Measurements from ENCODE around the gene NOX3. TPM values are rescaled to one million over a fixed set of nuclear protein-coding genes. Genes with fewer than 3 reads are reported as not detected.

The NOX3 gene
- total RNA-seq, 6 experiments from 2014 or later: not detected

DNA sequence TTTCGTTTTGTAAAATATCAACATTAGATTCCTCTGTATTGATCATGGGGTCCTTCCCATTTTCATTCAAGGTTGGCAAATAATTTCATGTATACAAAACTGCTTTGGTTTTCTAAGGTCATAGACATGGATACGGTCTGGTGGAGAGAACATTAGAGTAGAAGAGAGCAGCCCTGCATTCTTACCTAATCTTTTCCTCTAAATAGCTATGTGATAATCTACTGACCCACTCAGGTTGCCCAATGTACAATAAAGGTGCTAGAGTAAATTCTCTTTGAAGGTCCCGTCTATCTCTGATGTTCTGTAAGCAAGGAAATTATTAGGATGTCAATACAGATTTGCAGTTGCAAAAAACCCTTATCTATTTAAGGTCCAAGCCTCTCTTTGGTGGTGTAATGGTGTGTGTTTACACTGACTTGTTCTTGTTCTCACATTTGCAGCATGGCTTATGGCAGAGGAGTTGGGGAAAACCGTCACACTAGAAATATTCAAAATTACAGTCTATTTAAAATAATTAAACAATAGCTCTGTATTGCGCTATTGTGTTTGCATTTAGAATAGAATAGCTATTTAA is 31.2 kb upstream of the NOX3 start:
- Histone ChIP-seq H3K27me3 (no peaks in the 10 kb centered on the region), H3K27ac (no peak overlapping the region), H3K4me1 (no peaks in the 10 kb centered on the region), H3K4me3 (no peak overlapping the region), H3K9me3 (no peaks in the 10 kb centered on the region), H3K36me3 (no peaks in the 10 kb centered on the region)
- 39% methylated on average over 5 of the region's 5 CpGs for WGBS (ENCODE audit: insufficient coverage, low coverage, low lambda C conversion rate, missing lambda C conversion rate)
- ATAC-seq (no peak), DNase-seq (no peak)
- intact Hi-C loops (cut with DNase I): no loop called here
- TF ChIP-seq POLR2A (IDR thresholded peaks at IDR 0.05): no peak
- TF ChIP-seq, protein P1, sequence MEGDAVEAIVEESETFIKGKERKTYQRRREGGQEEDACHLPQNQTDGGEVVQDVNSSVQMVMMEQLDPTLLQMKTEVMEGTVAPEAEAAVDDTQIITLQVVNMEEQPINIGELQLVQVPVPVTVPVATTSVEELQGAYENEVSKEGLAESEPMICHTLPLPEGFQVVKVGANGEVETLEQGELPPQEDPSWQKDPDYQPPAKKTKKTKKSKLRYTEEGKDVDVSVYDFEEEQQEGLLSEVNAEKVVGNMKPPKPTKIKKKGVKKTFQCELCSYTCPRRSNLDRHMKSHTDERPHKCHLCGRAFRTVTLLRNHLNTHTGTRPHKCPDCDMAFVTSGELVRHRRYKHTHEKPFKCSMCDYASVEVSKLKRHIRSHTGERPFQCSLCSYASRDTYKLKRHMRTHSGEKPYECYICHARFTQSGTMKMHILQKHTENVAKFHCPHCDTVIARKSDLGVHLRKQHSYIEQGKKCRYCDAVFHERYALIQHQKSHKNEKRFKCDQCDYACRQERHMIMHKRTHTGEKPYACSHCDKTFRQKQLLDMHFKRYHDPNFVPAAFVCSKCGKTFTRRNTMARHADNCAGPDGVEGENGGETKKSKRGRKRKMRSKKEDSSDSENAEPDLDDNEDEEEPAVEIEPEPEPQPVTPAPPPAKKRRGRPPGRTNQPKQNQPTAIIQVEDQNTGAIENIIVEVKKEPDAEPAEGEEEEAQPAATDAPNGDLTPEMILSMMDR (IDR thresholded peaks at IDR 0.05): no peak

- no peak for ATAC-seq
- intact Hi-C loops (cut with DNase I): no loop called here
- Histone ChIP-seq H3K9me3 (no peaks in the 10 kb centered on the region), H3K4me1 (no peaks in the 10 kb centered on the region), H3K27ac (no peak overlapping the region), H3K36me3 (no peaks in the 10 kb centered on the region), H3K4me3 (no peak overlapping the region), H3K27me3 (no peaks in the 10 kb centered on the region)
- DNase-seq: no peak
- 69% methylated on average over 4 of the region's 4 CpGs for WGBS (ENCODE audit: insufficient coverage, low coverage, low lambda C conversion rate, missing lambda C conversion rate)
- no peak for TF ChIP-seq POLR2A (IDR thresholded peaks at IDR 0.05)
- TF ChIP-seq, protein P1 (IDR thresholded peaks at IDR 0.05): no peak
These were observed 30.1 kb upstream of the NOX3 start for GRCh38 chr6:155485756-155486155.

DNA sequence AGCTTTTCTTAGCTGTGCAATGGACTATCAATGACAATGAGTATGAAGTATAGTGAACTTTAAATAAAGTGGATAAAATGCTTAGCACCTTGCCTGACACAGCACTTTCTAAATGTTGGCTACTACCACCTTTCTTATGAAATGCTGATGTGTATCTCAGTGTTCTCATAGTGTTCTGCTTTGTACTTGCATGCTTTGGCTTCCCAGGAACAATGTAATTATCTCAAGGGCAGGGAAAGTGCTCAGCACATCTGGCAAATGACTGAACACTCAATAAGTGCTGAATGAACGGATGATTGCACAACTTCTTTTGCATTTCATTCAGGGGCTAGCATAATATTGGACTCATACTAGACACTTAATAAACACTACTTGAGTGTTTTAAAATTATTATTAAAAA is 28.2 kb upstream of the NOX3 start:
- no peak overlapping the region for H3K4me3 ChIP-seq
- H3K4me1 ChIP-seq: no peaks in the 10 kb centered on the region
- intact Hi-C loops (cut with DNase I): no loop called here
- no peaks in the 10 kb centered on the region for H3K9me3 ChIP-seq
- no peaks in the 10 kb centered on the region for H3K36me3 ChIP-seq
- ATAC-seq (no peak), DNase-seq (no peak)
- TF ChIP-seq POLR2A (IDR thresholded peaks at IDR 0.05): no peak
- TF ChIP-seq, protein P1 (IDR thresholded peaks at IDR 0.05): no peak
- 5% methylated on average over 1 of the region's 1 CpG for WGBS (ENCODE audit: insufficient coverage, low coverage, low lambda C conversion rate, missing lambda C conversion rate)
- H3K27me3 ChIP-seq: no peaks in the 10 kb centered on the region
- H3K27ac ChIP-seq: no peak overlapping the region

- no peak overlapping the region for H3K4me3 ChIP-seq
- 63% methylated on average over 3 of the region's 3 CpGs for WGBS (ENCODE audit: insufficient coverage, low coverage, low lambda C conversion rate, missing lambda C conversion rate)
- ATAC-seq: no peak
These were observed 25.6 kb upstream of the NOX3 start for GRCh38 chr6:155481215-155481614.

More at GRCh38 chr6:155481215-155481614, 25.6 kb upstream of the NOX3 start:
- H3K27me3 ChIP-seq: no peaks in the 10 kb centered on the region
- intact Hi-C loops (cut with DNase I): no loop called here
- H3K36me3 ChIP-seq: no peaks in the 10 kb centered on the region
- no peak overlapping the region for H3K27ac ChIP-seq
- H3K4me1 ChIP-seq: no peaks in the 10 kb centered on the region
- DNase-seq: no peak
- no peaks in the 10 kb centered on the region for H3K9me3 ChIP-seq
- TF ChIP-seq, protein P1 (IDR thresholded peaks at IDR 0.05): no peak
- TF ChIP-seq POLR2A (IDR thresholded peaks at IDR 0.05): no peak
